Activated naive CD8-positive, alpha-beta T cell (primary cell): Measurements from ENCODE around the gene GHRHR.

ENCODE experiments used
- H3K27ac Mint-ChIP-seq: one replicate; pipeline ENCODE4 v1.8.0; 2021; ENCODE audit warnings: mixed read lengths
- H3K27me3 Mint-ChIP-seq: one replicate; pipeline ENCODE4 v1.8.0; 2021; ENCODE audit warnings: mixed read lengths
- H3K36me3 Mint-ChIP-seq: one replicate; pipeline ENCODE4 v1.8.0; 2021; ENCODE audit warnings: mixed read lengths
- H3K4me1 Mint-ChIP-seq: one replicate; pipeline ENCODE4 v1.8.0; 2021; ENCODE audit warnings: low read depth, mixed read lengths
- H3K4me3 Mint-ChIP-seq: one replicate; pipeline ENCODE4 v1.8.0; 2021; ENCODE audit warnings: mild to moderate bottlenecking, mixed read lengths
- H3K9me3 Mint-ChIP-seq: one replicate; pipeline ENCODE4 v1.8.0; 2021; ENCODE audit warnings: low read depth, mixed read lengths

Gene GHRHR

GRCh38 chr7:30992414-30992813 lies 28.7 kb downstream of the GHRHR start:
- Mint-ChIP-seq H3K27me3 (no peaks in the 10 kb centered on the region), H3K27ac (no peak overlapping the region), H3K4me3 (no peak overlapping the region), H3K9me3 (no peaks in the 10 kb centered on the region), H3K4me1 (no peaks in the 10 kb centered on the region), H3K36me3 (no peaks in the 10 kb centered on the region)

- H3K36me3 Mint-ChIP-seq = no peaks in the 10 kb centered on the region
- H3K27me3 Mint-ChIP-seq = no peaks in the 10 kb centered on the region
- H3K4me1 Mint-ChIP-seq = no peaks in the 10 kb centered on the region
- H3K9me3 Mint-ChIP-seq = no peaks in the 10 kb centered on the region
- no peak overlapping the region for H3K27ac Mint-ChIP-seq
- no peak overlapping the region for H3K4me3 Mint-ChIP-seq
These were observed 30.7 kb downstream of the GHRHR start for GRCh38 chr7:30994206-30995100.

DNA sequence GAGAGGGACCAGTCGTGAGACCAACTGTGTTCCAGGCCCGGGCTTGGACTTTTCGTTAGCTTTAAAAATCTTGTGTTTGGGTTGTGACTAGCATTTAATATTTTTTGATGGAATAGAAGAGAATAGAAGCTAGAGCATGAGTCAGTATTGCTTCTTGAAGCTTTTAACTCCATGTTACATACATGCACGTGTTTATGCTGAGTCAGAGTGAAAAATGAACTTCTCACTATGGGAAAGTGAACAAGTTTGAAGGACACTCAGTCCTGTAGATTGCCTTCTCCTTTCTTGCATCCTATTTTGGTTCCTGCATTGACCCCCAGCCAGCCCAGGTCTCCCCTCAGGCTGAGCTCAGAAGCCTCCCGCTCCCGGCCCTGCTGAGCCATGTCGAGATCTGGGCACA lies 31.8 kb downstream of the GHRHR start:
- no peaks in the 10 kb centered on the region for H3K9me3 Mint-ChIP-seq
- H3K4me3 Mint-ChIP-seq = no peak overlapping the region
- no peak overlapping the region for H3K27ac Mint-ChIP-seq
- no peaks in the 10 kb centered on the region for H3K36me3 Mint-ChIP-seq
- no peaks in the 10 kb centered on the region for H3K27me3 Mint-ChIP-seq
- H3K4me1 Mint-ChIP-seq = no peaks in the 10 kb centered on the region

GRCh38 chr7:30996256-30996655 lies 32.5 kb downstream of the GHRHR start:
- H3K36me3 Mint-ChIP-seq = no peaks in the 10 kb centered on the region
- H3K9me3 Mint-ChIP-seq = no peaks in the 10 kb centered on the region
- H3K27ac Mint-ChIP-seq = no peak overlapping the region
- no peaks in the 10 kb centered on the region for H3K27me3 Mint-ChIP-seq
- no peak overlapping the region for H3K4me3 Mint-ChIP-seq
- no peaks in the 10 kb centered on the region for H3K4me1 Mint-ChIP-seq

DNA sequence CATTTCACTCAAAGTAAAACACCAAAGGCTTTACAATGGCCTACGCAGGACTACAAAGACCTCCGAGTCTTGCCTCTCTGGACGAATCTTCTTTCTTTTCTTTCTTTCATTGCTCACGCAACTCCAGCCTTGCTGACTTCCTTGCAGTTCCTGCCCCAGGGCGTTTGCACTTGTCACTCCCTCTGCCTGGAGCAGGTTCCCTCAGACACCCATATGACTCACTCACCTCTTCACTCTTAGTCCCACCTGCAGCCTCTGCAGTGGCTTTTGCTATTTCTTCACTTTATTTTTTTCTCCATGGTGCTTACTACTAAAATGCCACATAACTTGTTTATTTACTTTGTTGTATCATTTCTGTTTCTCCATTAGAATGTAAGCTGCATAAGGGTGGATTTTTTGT lies 33.1 kb downstream of the GHRHR start:
- H3K27ac Mint-ChIP-seq = no peak overlapping the region
- H3K4me1 Mint-ChIP-seq = no peaks in the 10 kb centered on the region
- no peaks in the 10 kb centered on the region for H3K36me3 Mint-ChIP-seq
- no peak overlapping the region for H3K4me3 Mint-ChIP-seq
- no peaks in the 10 kb centered on the region for H3K9me3 Mint-ChIP-seq
- H3K27me3 Mint-ChIP-seq = no peaks in the 10 kb centered on the region

GRCh38 chr7:30997316-30997715 lies 33.6 kb downstream of the GHRHR start:
- Mint-ChIP-seq H3K9me3 (no peaks in the 10 kb centered on the region), H3K4me1 (no peaks in the 10 kb centered on the region), H3K4me3 (no peak overlapping the region), H3K36me3 (no peaks in the 10 kb centered on the region), H3K27ac (no peak overlapping the region), H3K27me3 (no peaks in the 10 kb centered on the region)

DNA sequence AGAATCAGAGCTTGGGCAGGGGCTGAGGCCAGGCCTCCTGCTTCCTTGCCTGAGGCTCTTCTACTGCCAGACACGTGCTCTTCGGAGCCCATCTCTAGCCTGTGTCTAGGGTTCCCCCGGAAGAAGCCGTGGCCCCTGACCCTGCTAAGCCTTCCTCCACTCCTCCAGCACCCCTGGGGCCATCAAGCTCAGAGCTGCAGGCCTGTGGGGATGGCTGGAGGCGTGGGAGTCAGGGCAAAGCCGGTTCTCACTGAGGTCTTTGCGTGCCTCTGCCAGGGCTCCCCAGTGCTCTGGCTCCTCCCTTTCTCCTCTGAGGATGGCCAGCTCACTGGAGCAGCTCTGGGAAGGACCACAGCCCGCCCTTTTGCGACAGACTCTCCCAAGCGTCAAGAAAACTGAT lies 34.4 kb downstream of the GHRHR start:
- no peak overlapping the region for H3K27ac Mint-ChIP-seq
- no peaks in the 10 kb centered on the region for H3K4me1 Mint-ChIP-seq
- H3K9me3 Mint-ChIP-seq = no peaks in the 10 kb centered on the region
- no peaks in the 10 kb centered on the region for H3K27me3 Mint-ChIP-seq
- no peak overlapping the region for H3K4me3 Mint-ChIP-seq
- H3K36me3 Mint-ChIP-seq = no peaks in the 10 kb centered on the region

DNA sequence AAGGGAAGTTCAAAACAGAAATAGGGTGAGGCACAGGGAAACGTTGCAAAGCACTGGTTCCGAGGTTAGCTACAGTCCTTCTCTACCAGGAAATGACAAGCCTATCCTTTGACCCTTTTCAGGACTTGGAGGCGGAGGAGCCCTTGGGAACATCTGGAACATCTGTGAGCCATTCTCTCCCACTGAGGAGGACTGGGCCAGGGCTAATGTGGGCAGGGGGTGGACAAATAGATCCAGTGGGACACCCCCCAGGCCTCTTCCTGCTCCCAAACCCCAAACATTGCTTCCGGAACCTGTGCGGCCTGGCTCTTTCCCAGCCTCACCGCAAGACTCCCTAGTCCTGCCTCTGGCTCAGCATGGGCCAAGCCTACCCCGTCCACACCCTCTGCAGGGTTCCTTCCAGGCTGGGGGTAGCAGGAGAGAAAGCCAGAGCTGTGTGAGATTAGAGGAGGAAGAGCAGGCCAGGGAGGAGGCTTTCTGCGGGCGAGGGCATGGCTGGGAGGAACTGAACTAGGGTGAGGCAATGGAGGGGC lies 36.5 kb downstream of the GHRHR start:
- H3K4me1 Mint-ChIP-seq = no peaks in the 10 kb centered on the region
- no peaks in the 10 kb centered on the region for H3K36me3 Mint-ChIP-seq
- no peaks in the 10 kb centered on the region for H3K27me3 Mint-ChIP-seq
- H3K27ac Mint-ChIP-seq = no peak overlapping the region
- H3K9me3 Mint-ChIP-seq = no peaks in the 10 kb centered on the region
- H3K4me3 Mint-ChIP-seq = no peak overlapping the region

GRCh38 chr7:31000779-31001178 lies 37.0 kb downstream of the GHRHR start:
- H3K9me3 Mint-ChIP-seq = no peaks in the 10 kb centered on the region
- no peaks in the 10 kb centered on the region for H3K27me3 Mint-ChIP-seq
- H3K36me3 Mint-ChIP-seq = no peaks in the 10 kb centered on the region
- no peak overlapping the region for H3K4me3 Mint-ChIP-seq
- H3K4me1 Mint-ChIP-seq = no peaks in the 10 kb centered on the region
- no peak overlapping the region for H3K27ac Mint-ChIP-seq

DNA sequence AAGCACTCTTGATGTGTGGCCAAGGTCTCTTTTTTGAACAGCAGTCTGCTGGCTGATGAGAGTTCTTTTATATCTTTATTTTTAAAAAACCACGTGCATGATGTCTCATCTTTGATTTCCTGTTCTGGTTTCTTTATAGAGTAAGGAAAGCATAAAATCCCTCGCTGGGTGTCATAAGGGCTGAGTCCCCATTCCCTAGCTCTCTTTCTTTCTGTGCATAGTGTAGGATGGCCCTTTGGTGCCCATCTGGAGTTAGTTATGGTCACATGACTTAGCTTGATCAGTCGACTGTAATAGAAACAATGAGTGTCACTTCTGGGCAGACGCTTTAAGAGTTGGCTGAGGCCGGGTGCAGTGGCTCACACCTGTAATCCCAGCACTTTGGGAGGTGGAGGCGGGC lies 38.5 kb downstream of the GHRHR start:
- Mint-ChIP-seq H3K36me3 (no peaks in the 10 kb centered on the region), H3K9me3 (no peaks in the 10 kb centered on the region), H3K27ac (no peak overlapping the region), H3K27me3 (no peaks in the 10 kb centered on the region), H3K4me1 (no peaks in the 10 kb centered on the region), H3K4me3 (no peak overlapping the region)

DNA sequence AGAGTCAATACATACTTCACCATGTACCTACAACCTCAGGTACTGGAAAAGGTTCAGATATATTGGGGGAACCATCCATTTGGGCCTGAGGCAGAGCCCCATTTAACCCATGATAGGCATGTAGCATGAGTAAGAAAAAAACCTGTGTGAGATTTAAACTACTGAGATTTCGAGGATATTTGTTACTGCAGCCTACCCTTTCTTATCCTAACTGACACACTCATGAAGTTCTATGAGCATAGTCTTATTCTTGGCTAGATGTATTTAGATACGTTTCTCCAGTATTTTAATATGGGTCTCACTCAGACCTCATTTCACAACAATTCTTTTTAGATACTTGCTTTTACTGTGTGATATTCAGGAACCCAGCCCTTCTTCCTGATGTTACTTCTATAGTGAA lies 39.3 kb downstream of the GHRHR start:
- no peaks in the 10 kb centered on the region for H3K9me3 Mint-ChIP-seq
- H3K27ac Mint-ChIP-seq = no peak overlapping the region
- no peaks in the 10 kb centered on the region for H3K36me3 Mint-ChIP-seq
- no peaks in the 10 kb centered on the region for H3K27me3 Mint-ChIP-seq
- H3K4me3 Mint-ChIP-seq = no peak overlapping the region
- H3K4me1 Mint-ChIP-seq = no peaks in the 10 kb centered on the region

GRCh38 chr7:31003721-31004120 lies 40.0 kb downstream of the GHRHR start:
- H3K36me3 Mint-ChIP-seq = no peaks in the 10 kb centered on the region

GRCh38 chr7:31004393-31004792 lies 40.6 kb downstream of the GHRHR start:
- Mint-ChIP-seq H3K9me3 (no peaks in the 10 kb centered on the region), H3K4me3 (no peak overlapping the region), H3K27ac (no peak overlapping the region), H3K4me1 (no peaks in the 10 kb centered on the region), H3K27me3 (peaks cover 2% of the 10 kb centered on the region), H3K36me3 (no peaks in the 10 kb centered on the region)

More at GRCh38 chr7:31003721-31004120, 40.0 kb downstream of the GHRHR start:
- H3K4me1 Mint-ChIP-seq = no peaks in the 10 kb centered on the region
- H3K27me3 Mint-ChIP-seq = no peaks in the 10 kb centered on the region
- no peak overlapping the region for H3K27ac Mint-ChIP-seq
- H3K9me3 Mint-ChIP-seq = no peaks in the 10 kb centered on the region
- no peak overlapping the region for H3K4me3 Mint-ChIP-seq

DNA sequence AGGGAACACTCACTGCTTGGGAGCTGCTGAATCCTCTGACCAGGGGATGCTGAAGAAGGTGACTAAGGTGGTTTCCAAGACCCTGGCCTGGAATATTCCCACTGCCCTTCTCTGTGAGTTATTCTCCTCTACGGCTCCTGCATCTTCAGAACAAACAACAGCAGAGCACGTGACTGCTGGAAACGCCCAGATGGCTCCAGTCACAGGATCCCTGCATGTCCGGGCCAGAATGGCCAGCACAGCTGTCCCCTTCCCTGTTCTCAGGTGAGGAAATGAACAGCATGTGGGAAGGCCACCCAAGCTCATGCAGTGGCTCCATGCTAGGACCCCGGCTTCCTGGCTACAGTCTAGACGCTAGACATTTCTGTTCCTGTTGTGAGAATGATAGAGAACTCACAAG lies 43.1 kb downstream of the GHRHR start:
- H3K27me3 Mint-ChIP-seq = peaks cover 4% of the 10 kb centered on the region
- H3K9me3 Mint-ChIP-seq = peaks cover 6% of the 10 kb centered on the region
- no peak overlapping the region for H3K27ac Mint-ChIP-seq
- H3K4me1 Mint-ChIP-seq = no peaks in the 10 kb centered on the region
- H3K36me3 Mint-ChIP-seq = no peaks in the 10 kb centered on the region
- H3K4me3 Mint-ChIP-seq = no peak overlapping the region

GRCh38 chr7:31007634-31008033 lies 43.9 kb downstream of the GHRHR start:
- Mint-ChIP-seq H3K4me1 (no peaks in the 10 kb centered on the region), H3K9me3 (peaks cover 6% of the 10 kb centered on the region), H3K27me3 (peaks cover 4% of the 10 kb centered on the region), H3K4me3 (no peak overlapping the region), H3K27ac (no peak overlapping the region), H3K36me3 (no peaks in the 10 kb centered on the region)

GRCh38 chr7:31014826-31015225 lies 51.1 kb downstream of the GHRHR start:
- Mint-ChIP-seq H3K27ac (no peak overlapping the region), H3K9me3 (peaks cover 6% of the 10 kb centered on the region), H3K27me3 (peaks cover 4% of the 10 kb centered on the region), H3K36me3 (no peaks in the 10 kb centered on the region), H3K4me3 (no peak overlapping the region), H3K4me1 (peaks cover 10% of the 10 kb centered on the region)
